Esophagus (tissue), 2 donors: Measurements from ENCODE around the gene CRTAC1. TPM values are rescaled to one million over a fixed set of nuclear protein-coding genes. Genes with fewer than 3 reads are reported as not detected.
A peak's percentile ranks its signal among the peaks of the same experiment; 100 is the strongest.

ENCODE experiments used
- H3K27ac ChIP-seq, 2 donors: one replicate each; pipeline ENCODE4 v1.5.1; 2013; ENCODE audit warnings: low read depth in 2 of 2, mild to moderate bottlenecking in 2 of 2, inconsistent platforms in 1 of 2, low read length in 1 of 2, moderate library complexity in 1 of 2
- H3K27me3 ChIP-seq, 2 donors: one replicate each; pipeline ENCODE4 v1.6.1; 2013; ENCODE audit warnings: low read length in 2 of 2, control low read depth in 1 of 2, mild to moderate bottlenecking in 1 of 2; ENCODE audit not compliant: insufficient read depth in 2 of 2, control insufficient read depth in 1 of 2
- H3K36me3 ChIP-seq, 2 donors: one replicate each; pipeline ENCODE4 v1.6.1; 2013; ENCODE audit warnings: low read length in 1 of 2; ENCODE audit not compliant: control insufficient read depth in 2 of 2, insufficient read depth in 2 of 2
- H3K4me1 ChIP-seq, 2 donors: one replicate each; pipeline ENCODE4 v1.6.1; 2013; ENCODE audit warnings: low read length in 1 of 2; ENCODE audit not compliant: control insufficient read depth in 2 of 2, insufficient read depth in 2 of 2
- H3K4me3 ChIP-seq, 2 donors: one replicate each; pipeline ENCODE4 v1.5.1; 2013; ENCODE audit warnings: low read length in 2 of 2, mild to moderate bottlenecking in 2 of 2, low read depth in 1 of 2, moderate library complexity in 1 of 2
- H3K9me3 ChIP-seq, 2 donors: one replicate each; pipeline ENCODE4 v1.6.1; 2013; ENCODE audit warnings: mild to moderate bottlenecking in 2 of 2, low read depth in 1 of 2, low read length in 1 of 2, moderate library complexity in 1 of 2; ENCODE audit not compliant: control insufficient read depth in 2 of 2, insufficient read depth in 1 of 2
- WGBS, 2 donors: extraction: QIAGEN DNeasy Blood & Tissue Kit; methylation state at CpG; one replicate each; pipeline ENCODE4 v1.1.7; 2013; 5-methylcytosine and 5-hydroxymethylcytosine counted together
- polyA plus RNA-seq, 2 donors: library from polyadenylated mRNA; stranded (reverse); fragments of 200-250 nt; gene quantifications; one replicate each; pipeline ENCODE4 v1.2.3, GENCODE V29; 2013
- donor health status: healthy with polysubstance abuse.
- donor health status: Bipolar disorder and iron deficiency.

The CRTAC1 gene
- polyA plus RNA-seq, 2 donors, result 1.4 to 2.4 TPM

DNA sequence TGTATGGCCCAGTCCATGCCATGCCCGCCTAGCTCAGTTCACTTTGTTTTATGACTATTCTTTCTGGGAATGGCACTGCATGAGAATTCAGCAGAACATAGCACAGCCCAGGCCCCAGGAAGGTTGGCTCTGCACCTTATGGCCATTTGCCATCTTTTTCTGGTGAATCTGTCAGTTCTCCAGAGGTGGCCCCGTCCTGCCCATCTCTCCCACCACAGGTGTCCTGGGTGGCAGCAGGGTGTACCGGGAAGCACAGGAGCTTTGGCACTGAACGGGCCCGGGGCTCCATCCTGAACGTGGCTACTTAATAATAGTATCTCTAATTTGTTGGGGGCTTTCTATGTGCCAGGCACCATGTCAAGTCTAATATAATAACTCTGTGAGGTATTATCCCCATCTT, 156.1 kb downstream of the CRTAC1 start:
- Histone ChIP-seq H3K27me3 (no peaks in the 10 kb centered on the region), H3K36me3 (no peaks in the 10 kb centered on the region), H3K4me3 (no peak overlapping the region), H3K4me1 (peaks cover 2 to 6% of the 10 kb centered on the region in 2 donors), H3K9me3 (no peaks in the 10 kb centered on the region), H3K27ac (no peak overlapping the region)
- 57 to 70% methylated on average over 6 of the region's 6 CpGs for WGBS, 2 donors

GRCh38 chr10:97873569-97873968, 156.9 kb downstream of the CRTAC1 start:
- no peaks in the 10 kb centered on the region for H3K36me3 ChIP-seq

DNA sequence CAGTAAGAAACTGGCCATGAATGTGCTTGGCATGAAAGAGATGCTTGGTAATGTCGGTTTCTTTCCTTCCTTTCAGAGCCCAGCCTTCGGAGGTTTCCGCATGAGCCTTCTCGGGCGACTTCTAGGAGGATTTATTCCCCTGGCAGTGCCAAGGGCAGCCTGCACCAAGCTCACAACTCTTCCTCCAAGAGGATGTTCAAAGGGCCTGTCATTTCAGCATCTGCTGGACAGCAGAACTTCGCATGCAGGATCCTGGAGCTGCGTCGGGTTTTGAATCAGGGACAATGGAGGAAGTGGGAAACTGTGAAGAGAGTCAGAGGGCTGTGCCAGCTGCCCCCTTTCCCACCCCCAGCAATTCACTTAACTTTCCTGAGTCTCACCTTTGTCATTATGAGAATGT, 159.4 kb downstream of the CRTAC1 start:
- Histone ChIP-seq H3K27ac (no peak overlapping the region), H3K36me3 (no peaks in the 10 kb centered on the region), H3K4me1 (peaks cover 7 to 11% of the 10 kb centered on the region in 2 donors), H3K27me3 (no peaks in the 10 kb centered on the region), H3K4me3 (no peak overlapping the region), H3K9me3 (no peaks in the 10 kb centered on the region)
- WGBS, 2 donors, result 83 to 86% methylated on average over 8 of the region's 8 CpGs

More at GRCh38 chr10:97873569-97873968, 156.9 kb downstream of the CRTAC1 start:
- Histone ChIP-seq H3K4me3 (no peak overlapping the region), H3K27ac (no peak overlapping the region), H3K9me3 (no peaks in the 10 kb centered on the region), H3K27me3 (no peaks in the 10 kb centered on the region), H3K4me1 (peaks cover 7 to 11% of the 10 kb centered on the region in 2 donors)
- 37 to 47% methylated on average over 6 of the region's 6 CpGs for WGBS, 2 donors

DNA sequence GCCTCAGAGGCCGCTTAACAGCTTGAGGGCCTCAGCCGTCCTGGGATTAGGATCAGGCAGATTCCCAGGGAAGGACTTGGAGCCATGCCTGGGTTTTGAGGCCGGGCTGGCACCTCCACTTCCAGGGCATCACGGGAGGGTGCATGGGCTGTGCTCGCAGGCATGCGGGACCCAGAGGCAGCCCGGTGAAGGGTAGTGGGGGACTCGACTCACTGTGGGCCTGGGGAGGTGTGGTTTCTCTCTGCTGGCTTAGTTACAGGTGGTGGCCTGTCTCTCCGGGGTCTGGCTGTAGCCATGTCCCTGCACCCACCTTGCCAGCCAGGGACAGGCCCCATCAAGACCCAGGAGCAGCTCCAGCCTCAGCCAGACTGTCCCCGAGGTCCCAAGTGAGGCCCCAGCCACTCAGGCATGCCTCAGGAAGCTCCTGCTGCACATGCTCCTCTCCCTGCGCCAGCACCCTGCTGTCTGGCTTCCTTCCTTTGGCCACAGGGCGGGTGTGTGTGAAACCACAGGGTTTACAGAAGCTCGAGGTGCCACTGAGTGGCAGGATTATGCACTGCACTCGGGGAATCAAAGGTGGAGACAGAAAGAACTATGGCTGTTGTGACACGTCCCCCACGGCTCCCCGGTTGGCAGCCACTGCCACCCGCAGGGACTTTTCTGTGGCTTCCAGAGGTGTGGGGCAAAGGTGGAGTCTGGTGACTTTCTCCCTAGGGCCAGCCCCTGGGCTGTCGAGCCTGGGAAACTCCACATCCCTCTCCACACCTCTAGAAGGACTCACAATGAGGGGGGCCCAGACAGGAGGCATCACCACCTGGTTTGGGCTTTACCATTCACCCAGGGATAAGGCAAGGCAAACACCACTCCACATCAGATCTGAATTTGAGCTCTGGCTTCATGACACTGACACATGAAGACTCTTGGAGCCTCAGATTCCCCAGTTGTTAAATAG, 161.1 kb downstream of the CRTAC1 start:
- Histone ChIP-seq H3K27me3 (no peaks in the 10 kb centered on the region), H3K36me3 (no peaks in the 10 kb centered on the region), H3K4me3 (no peak overlapping the region), H3K4me1 (peaks cover 7 to 11% of the 10 kb centered on the region in 2 donors), H3K27ac (peak overlapping the region in 1 of 2 donors; percentile 57), H3K9me3 (no peaks in the 10 kb centered on the region)
- WGBS, 2 donors, result 10 to 12% methylated on average over 17 to 19 of the region's 19 CpGs

DNA sequence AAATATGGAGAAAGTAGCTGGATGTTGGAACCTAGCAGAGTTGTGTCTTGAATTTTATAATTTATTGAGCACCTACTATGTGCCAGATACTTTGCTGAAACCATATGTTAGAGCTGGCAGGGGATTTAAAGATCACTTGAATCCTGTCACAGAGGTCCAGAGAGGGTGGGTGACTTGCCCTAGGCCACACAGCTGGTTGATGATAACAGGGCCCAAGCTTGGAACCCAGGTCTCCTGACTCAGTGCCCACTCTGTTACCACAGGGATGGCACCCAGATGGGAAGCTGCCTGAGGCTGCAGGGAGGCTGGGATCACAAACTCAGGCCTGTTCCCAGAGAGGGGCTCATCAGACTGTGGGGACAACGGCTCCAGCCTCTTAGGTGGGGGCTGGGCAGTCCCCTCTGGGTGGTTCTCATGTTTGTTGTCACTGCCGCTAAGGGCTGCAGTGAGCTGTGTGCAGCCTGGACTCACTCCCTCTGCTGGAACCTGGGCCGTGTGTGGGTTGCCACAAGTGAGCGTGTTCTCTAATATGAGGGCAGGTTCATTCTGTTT, 162.2 kb downstream of the CRTAC1 start:
- peaks cover 5 to 8% of the 10 kb centered on the region in 2 donors for H3K4me1 ChIP-seq
- no peak overlapping the region for H3K4me3 ChIP-seq
- H3K9me3 ChIP-seq, result no peaks in the 10 kb centered on the region
- 57 to 68% methylated on average over 4 of the region's 4 CpGs for WGBS, 2 donors
- H3K27ac ChIP-seq, result no peak overlapping the region
- no peaks in the 10 kb centered on the region for H3K27me3 ChIP-seq
- H3K36me3 ChIP-seq, result no peaks in the 10 kb centered on the region

- H3K36me3 ChIP-seq, result no peaks in the 10 kb centered on the region
- WGBS, 2 donors, result 90 to 95% methylated on average over 10 of the region's 10 CpGs
- no peaks in the 10 kb centered on the region for H3K27me3 ChIP-seq
- H3K27ac ChIP-seq, result no peak overlapping the region
- peaks cover 5 to 8% of the 10 kb centered on the region in 2 donors for H3K4me1 ChIP-seq
- no peak overlapping the region for H3K4me3 ChIP-seq
- H3K9me3 ChIP-seq, result no peaks in the 10 kb centered on the region
Measured at GRCh38 chr10:97867220-97867800, 163.1 kb downstream of the CRTAC1 start.

GRCh38 chr10:97866524-97867219, 163.7 kb downstream of the CRTAC1 start:
- Histone ChIP-seq H3K36me3 (no peaks in the 10 kb centered on the region), H3K9me3 (no peaks in the 10 kb centered on the region), H3K4me3 (no peak overlapping the region), H3K4me1 (peaks cover 5 to 8% of the 10 kb centered on the region in 2 donors), H3K27me3 (no peaks in the 10 kb centered on the region), H3K27ac (no peak overlapping the region)
- whole genome bisulfite sequencing, 2 donors, result 92 to 94% methylated on average over 10 of the region's 10 CpGs

DNA sequence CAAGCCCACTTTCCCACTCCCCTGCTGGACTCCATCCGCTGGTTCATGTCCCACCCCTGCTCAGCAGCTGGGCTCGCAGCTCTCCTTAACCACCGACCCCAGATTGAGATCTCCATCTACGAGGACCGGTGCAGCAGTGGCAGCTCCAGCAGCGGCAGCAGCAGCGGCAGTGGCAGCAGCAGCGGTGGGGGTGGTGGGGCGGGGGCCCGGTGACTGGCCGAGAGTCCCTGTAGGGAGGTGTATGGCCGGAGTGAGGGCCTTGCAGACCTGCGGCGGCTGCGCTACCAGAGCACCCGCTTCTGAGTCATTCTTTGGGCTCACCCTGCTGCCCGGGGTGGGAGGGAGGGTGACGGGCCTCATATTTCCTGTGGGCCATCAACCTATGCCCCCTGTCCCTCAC, 164.9 kb downstream of the CRTAC1 start:
- 79 to 80% methylated on average over 18 of the region's 18 CpGs for WGBS, 2 donors

GRCh38 chr10:97863808-97864207, 166.6 kb downstream of the CRTAC1 start:
- 88 to 90% methylated on average over 11 of the region's 11 CpGs for WGBS, 2 donors
- no peaks in the 10 kb centered on the region for H3K27me3 ChIP-seq

More for the DNA sequence above, 164.9 kb downstream of the CRTAC1 start:
- Histone ChIP-seq H3K27ac (no peak overlapping the region), H3K9me3 (no peaks in the 10 kb centered on the region), H3K4me1 (peaks cover 5 to 8% of the 10 kb centered on the region in 2 donors), H3K4me3 (no peak overlapping the region), H3K36me3 (no peaks in the 10 kb centered on the region), H3K27me3 (no peaks in the 10 kb centered on the region)

More at GRCh38 chr10:97863808-97864207, 166.6 kb downstream of the CRTAC1 start:
- Histone ChIP-seq H3K36me3 (no peaks in the 10 kb centered on the region), H3K27ac (no peak overlapping the region), H3K4me1 (no peaks in the 10 kb centered on the region), H3K9me3 (no peaks in the 10 kb centered on the region), H3K4me3 (no peak overlapping the region)
